HG03558 (cell line): ENCODE data around the gene ST6GAL2.

Source experiments
- ATAC-seq: cut with Tn5 transposase; IDR thresholded peaks from one replicate; pipeline ENCODE4 v1.9.1; 2021; ENCODE audit warnings: moderate number of reproducible peaks; ENCODE audit not compliant: unreplicated experiment; ENCODE audit errors: extremely low read depth

The ST6GAL2 gene

DNA sequence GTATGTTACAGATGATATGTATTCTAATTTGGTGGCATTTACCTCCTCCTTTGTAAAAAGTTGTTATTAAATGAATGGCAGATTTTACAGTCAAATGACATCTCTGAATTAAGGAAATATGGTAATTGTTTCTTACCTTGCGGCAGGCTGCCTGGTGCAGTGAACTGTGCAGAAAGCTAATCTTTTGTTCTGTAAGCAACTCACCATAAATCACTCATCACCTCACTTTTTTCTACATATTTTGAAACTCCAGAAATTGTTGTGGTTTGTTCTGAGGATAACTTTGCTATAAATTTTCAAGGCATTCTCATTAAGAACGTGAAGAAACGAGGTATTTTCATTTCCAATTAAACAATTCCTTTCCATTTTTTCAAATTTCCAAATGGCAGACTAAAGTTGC, 52.7 kb downstream of the ST6GAL2 start:
- ATAC-seq, result no peak

DNA sequence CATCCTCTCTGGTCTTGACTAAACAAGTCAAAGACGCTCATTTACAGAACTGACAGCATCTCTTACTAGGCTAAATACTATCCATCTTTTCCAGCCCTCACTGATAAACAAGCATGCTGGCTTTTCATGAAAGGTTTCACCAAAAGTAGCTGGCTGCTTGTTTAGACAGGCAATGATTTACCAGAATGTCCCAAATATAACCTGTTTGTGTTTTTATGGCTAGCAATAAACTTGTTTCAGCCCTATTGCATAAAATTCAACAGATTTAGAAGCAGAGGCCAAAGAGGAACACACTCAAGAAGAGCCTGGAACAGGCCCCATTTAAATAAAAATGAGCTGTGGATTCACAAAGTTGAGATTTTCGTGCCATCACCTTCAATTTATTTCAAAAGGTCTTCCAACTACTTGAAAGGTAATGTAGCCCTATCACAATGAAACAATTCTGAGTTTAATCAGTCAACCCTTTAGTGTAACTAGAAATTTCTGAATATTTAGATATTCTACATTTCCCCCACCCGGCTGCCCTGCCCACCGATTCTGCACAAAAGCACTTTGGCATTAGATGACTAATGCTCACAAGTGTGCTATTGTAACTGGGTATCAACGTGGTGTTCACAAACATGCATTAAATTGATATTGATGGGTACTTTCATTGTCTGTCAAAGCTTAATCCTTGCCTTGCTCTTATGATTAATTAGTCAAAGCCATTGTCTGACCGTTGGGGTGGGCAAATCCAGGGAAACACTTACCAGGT, 54.0 kb downstream of the ST6GAL2 start:
- no peak for ATAC-seq

DNA sequence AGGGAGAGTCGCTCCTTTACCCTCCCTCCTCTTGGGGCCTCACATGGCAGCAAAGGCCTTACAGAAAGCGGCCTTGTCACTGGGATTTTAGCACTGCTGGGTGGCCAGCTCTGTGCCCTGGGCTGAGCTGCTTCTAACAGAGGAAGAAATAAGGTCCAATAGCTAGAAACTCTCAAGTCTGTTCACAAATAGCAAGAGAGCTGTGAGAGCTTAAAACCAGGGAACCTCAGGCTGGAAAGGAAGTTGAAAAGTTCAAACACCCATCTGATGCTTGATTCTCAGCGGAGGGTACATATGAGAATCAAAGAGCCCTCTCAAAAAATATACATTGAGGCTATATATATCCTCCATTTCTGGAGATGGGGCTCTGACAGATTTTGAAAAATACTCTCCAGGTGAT, 54.7 kb downstream of the ST6GAL2 start:
- ATAC-seq, result no peak

DNA sequence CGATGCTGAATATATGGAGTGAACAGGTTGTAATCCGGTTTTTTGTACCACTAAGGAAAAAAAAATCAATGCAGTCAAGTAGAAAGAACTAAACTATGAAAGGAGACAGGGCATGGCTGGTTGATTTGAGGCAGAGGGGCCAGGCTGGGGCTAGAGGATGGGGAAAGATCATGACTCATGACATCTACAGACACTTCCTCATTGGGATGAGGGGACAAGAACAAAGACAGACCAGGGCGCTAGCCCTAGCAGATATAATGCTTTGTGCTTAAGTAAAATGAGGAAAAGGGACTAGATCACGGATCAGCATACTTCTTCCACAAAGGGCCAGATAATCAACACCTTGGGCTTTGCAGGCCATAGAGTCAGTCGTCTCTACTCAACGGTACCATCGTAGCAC, 55.8 kb downstream of the ST6GAL2 start:
- ATAC-seq, result no peak

DNA sequence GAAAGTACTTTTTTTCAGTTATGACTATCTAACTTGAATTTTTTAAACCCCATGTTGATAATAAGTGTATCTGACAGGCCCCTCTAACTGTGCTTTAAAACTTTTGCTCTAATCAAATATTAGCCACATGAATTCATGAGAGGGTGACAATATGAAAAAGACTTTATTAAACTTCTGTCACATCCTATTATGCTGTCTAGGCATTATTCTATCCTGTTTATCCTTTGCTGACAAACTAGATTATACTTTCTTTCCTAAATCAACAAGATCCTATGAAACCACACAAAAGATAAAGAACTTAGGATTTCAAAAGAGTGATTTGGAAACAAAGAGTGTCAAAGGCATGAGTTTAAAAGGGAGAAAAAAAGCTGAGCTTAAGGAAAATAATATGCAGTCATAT, 57.8 kb downstream of the ST6GAL2 start:
- no peak for ATAC-seq

DNA sequence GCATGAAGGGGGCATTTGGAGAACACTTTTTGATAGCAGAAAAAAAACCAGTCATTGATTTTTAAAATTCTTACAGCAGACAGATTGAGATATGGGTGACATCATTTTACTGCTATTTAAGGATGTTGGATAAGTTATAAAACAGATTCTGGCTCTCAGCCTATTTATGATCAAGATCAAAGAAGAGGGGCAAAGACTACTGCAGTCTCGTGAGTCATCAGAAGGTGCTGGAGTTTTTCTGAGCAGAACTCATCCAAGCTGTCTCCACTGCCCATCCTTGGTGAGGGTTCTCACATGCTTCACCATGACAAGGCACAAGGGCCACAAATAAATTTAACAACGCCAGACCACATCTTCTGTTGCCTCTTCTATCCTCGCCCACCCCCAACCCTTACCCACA, 58.8 kb downstream of the ST6GAL2 start:
- ATAC-seq, result no peak

DNA sequence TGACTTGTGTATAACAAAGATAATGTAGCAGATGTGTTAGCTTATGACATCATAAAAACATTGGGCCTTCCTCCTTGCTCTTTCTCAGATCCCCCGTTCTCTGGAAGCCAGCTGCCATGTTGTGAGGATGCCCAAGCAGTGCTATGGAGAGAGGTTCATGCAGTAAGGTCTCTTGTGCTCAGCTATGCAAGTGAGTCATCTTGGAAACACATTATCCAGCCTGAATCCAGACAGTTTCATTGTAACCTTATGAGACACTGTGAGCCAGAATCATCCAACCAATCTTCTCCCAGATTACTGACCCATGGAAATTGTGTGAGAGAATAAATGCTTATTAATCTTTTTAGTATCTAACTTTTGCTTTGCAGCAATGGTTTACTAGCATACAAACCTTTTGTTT, 60.8 kb downstream of the ST6GAL2 start:
- no peak for ATAC-seq

DNA sequence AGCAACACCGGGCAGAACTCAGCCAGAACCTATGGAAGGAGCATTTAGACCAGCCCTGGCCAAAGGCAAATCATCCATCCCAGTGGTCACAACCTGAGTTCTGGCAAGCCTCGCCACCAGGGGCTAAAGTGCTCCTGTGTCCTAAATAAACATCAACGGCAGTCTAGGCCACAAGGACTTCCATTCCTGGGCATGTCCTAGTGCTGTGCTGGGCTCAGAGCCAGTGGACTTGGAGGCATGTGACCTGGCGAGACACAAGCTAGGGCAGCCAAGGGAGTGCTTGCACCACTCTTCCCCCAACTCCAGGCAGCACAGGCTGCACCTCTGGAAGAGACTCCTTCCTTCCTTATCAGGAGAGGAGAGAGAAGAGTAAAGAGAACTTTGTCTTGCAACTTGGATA, 69.0 kb downstream of the ST6GAL2 start:
- no peak for ATAC-seq

DNA sequence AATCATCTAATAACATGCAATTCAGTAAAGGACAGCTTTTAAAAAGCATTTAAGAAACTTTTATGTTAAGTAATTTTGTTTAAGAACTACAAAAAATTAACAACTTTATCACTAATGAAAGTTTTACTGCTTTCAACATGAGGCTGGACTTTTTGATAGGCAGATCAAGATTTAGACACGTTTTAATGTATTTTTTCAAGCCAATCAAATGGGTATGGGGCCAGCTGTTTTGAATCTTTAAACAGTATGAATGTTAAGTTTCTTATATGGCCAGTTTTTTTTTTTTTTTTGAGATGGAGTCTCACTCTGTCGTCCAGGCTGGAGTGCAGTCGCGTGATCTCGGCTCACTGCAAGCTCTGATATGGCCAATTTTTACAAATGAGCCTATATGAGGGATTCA, 73.1 kb downstream of the ST6GAL2 start:
- no peak for ATAC-seq

DNA sequence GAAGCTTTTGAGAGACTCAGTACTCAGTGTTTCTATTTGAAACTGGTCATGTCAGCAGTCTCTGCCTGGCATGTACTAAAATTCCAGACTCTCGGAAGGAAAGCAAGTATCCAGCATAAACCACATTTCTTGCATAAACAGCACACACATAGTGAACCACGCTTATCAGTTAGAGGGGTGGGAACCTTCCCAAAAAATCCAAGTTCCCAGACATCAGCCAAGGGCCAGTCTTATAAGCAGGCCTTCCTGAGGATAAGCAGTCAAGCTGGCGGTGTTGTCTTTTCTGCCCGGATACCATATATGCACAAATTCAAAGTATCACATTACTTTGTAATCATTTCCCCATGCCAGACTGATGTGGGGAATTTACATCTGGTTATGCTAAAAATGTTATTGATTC, 73.6 kb downstream of the ST6GAL2 start:
- ATAC-seq, result no peak

DNA sequence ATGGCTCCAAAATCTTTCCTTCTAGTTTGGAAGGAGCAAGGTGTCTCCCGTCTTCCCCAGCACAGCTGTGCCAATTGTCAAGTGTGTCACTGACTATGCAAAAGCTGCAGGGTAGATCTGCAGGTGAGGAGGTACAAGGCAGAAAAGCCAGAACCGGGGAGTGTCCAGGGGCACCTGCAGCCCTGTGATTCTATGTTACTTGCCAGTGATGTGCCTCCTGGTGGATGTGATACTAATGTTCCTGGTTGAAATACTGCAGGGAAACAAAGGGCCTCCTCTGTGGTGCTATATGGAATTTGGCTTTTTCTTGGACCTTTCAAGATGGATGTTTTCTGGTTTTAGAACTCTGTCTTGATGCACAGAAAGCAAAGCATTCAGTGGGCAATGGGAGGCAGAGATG, 80.3 kb downstream of the ST6GAL2 start:
- no peak for ATAC-seq

DNA sequence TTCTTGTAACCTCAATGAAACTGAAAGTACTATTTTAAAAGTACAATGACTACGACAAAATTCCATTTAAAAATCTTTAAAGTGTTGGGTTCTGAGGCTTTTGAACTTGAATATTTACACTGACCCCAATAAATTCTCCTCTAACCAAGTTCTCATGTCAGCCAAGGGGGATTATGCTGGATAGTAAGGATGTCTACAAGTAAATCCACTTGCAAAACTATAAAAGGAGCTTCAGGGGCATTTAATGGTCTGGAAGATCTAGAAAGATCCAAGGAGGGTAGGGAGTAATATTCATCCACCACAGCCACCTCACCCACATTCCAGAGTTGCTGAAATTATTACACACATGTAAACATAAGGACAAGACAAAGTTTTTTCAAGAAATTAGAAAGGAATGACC, 81.8 kb downstream of the ST6GAL2 start:
- no peak for ATAC-seq

DNA sequence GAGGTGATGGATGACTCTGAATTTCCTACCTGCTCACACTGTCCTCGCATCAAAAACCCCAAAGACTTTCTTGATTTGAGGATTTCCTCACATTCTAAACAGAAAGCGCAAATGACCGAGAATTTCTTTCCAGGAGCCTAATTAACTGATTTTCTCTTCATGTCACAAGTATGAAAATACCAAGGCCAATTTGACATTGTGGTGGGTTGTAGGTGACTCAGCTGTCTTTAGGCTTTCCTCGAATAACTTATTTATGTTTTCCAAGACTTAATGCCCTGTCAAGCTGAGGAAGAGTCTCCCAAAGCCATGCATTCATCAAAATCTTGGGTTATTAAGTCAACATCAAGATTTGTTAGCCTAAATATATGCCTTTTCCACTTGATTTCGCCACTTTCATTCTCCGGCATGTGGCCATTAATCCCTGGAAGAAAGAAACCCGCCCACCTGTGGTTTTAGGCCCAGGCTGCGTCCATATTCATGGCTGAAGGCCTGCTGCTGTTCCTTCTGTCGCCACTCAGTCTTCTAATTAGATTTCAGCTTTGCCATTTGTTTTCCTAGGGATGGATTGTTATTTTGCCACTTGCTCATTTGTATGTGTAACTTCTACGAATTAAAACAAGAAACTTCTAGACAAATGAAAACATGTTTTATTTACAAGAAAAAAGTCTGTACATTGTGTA, 84.9 kb downstream of the ST6GAL2 start:
- ATAC-seq, result no peak

DNA sequence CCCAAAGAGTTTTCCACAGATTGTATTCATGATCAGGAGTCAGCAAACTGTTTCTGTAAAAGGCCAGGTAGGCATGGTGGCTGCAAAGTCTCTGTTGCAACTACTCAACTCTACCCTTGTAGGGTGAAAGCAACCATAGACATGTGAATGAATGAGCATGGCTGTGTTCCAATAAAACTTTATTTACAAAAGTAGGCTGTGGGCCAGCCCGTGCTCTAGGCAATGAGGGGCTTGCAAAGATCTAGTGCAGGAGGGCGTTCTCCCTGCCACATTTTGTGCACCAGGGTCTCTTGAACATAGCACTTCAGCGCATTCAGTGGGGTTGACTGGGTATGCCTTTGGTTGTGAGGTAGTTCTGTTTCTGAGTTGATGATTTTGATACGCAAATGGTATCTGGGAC, 85.8 kb downstream of the ST6GAL2 start:
- no peak for ATAC-seq

DNA sequence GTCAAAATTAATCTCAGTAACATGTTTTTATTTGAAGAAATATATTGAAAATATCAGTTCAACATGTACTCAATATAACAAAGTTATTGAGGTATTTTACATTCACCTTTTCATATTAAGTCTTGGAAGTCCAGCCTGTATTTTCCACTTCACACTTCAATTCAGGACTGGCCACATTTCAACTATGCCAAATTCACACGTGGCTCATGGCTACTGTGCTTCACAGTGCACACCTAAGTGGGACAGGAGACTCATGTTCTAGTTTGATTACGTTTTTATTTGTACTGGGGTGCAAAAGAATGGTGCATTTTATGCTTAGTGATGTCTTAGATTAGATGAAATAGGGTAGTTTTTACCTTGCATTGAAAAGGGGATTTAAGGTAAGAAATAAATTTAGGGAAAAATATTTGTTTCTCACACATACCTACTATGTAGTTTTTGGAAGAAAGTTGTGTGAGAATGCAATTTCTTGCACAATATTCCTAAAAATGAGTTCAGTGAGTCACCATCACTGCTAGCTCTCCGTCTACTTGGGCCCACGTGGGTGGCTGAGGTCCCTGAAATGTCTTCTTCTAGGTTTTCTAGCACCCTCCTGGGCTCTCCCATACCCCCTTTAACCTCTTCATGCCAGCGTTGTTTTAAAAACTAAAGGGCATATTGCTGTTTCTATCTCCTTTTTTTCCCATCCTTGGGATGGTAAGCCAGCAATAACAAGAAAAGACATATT, 87.0 kb downstream of the ST6GAL2 start:
- no peak for ATAC-seq

DNA sequence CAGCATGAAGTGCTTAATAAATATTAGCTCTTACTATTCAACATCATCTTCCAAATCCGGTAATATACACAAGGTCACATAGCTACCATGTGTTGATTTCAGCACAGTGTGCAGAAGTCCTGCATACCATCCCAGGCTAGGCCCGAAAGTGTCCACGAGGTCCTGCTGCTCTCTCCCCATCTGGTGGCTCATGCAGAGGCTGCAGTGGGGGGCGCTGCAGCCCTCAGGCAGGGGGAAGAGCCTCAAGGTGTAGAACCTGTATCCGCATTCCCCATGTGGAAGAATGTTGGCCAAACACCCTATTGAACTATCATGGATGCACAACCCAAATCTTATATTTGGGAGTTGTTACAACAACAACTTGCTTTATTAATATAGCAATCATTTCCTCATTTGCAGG, 88.5 kb downstream of the ST6GAL2 start:
- ATAC-seq, result no peak

DNA sequence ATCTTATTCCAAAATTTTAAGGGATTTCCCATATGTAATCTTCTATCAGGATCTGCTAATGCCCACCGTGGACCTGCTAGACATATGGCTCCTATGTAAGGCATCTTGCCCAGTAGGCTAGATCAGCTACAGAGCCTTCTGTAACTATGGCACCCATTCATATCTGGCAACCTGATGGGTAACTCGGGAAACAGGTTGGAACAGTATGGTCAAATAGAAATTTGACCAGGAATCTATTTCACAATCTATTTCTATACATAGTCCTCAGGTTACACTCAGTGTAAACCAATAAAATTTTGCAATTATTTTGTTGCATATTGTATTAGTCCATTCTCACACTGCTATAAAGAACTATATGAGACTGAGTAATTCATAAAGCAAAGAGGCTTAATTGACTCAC, 93.3 kb downstream of the ST6GAL2 start:
- ATAC-seq, result no peak

DNA sequence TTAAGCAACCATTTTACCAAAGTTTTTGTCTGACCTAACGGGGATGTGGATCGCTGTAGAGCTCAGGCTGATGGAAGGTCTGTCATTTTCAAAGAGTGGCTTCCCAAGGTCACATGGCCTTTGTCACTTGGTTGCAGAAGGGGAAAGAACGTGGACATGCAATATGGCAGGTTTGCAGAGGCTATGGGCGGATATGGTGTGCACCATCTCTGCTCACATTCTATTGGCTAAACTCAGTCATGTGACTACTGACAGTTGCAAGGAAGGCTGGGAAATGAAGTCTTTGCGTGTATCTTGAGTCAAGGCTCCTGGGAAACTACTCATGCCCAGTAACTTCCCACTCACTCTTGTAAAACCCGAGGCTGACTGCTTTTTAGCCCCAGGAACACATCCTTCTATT, 96.8 kb downstream of the ST6GAL2 start:
- no peak for ATAC-seq

DNA sequence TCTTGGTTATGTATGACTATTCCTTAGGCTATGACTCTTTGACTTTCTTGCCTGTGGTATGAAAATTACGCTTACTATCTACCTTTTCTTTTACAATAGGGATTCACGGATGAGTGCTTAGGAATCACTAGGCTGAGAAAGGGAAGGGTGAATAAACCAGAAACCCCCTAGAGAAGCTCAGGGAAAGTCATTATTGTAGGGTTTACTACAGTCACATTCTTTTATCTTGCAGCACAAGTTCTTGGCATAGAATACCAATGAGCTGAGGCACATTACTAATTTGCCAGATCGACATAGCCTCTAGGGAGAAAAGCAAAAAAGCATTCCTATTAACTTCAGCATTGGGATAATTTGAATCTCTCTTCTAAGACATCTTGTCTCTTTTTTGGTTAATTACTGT, 103.3 kb downstream of the ST6GAL2 start:
- ATAC-seq, result no peak

DNA sequence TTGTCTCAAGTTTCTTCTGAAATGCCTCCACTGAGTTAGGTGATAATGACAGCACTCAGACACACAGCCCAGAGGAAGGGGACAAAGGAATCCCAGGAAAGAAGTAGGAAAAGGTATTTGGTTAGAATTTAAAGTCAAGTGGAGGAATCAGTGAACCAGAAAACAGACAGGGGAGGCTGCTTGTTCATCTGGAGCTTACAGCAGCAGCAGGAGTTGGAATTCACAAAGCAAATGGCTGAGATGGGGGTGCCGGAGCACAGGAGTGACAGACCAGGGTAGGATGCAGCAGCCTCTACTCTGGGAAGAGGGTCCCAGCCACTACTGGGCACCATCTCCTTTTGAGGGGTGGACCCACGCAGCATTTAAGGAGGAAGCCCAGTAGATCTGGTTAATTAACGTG, 104.8 kb downstream of the ST6GAL2 start:
- ATAC-seq, result no peak

DNA sequence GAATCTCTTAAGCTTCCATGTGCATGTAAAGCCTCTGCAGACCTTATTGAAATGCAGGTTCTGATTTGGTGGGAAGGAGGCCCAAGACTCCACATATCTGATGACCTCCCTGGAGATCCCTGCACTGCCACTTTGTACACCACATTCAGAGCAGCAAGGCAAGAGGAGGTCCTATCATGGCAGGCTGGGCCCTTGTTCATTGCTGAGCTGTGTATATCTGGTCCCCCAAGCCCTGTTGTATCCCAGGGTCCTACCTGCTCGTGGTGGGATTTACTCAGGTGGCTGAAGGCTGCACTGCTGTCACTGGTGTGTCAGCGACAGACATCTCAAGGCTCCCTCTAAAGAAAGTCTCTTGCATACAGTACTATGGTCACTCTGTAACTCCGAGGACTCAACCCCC, 114.2 kb downstream of the ST6GAL2 start:
- no peak for ATAC-seq

DNA sequence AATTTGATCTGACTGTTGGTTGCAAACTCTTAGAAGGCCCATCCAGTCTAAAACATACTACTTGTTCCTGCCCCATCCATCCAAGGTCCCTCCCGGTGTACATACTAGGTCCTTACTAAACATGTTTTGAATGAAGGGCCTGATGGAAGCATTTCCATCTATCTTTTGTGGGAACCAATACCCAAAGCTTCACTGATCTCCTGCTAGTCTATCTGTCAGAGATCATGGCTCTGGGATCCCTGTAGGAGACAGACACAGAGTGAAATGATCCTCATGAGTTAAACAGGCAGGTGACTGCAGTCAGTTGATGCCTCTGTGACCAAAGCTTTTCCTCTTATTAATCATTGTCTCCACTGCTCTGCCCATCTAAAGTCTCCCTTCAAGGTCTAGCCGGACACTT, 115.0 kb downstream of the ST6GAL2 start:
- no peak for ATAC-seq
